ENCODE results near the gene MYH16.
"Not testable (repeated sequence)": the region's sequence is repeated elsewhere in the genome, so short reads cannot be mapped to it uniquely, and the experiment has no call there.

Gene MYH16

DNA sequence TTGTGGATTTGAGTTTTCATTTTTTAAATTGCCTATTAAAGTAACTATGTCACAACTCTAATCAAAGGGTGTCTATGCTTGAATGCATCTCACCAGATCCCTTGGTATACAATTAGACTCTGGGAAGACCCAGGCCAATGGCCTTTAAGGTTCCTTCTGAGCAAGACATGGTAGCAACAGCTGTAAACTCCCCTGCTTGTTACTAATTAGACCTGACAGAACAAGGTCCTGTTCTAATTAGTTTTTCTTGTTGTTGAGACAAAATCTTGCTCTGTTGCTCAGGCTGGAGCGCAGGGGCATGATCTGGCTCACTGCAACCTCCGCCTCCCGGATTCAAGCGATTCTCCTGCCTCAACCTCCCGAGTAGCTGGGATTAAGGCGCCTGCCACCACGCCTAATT lies 2.9 kb downstream of the MYH16 start:
- TF ChIP-seq, protein P1, sequence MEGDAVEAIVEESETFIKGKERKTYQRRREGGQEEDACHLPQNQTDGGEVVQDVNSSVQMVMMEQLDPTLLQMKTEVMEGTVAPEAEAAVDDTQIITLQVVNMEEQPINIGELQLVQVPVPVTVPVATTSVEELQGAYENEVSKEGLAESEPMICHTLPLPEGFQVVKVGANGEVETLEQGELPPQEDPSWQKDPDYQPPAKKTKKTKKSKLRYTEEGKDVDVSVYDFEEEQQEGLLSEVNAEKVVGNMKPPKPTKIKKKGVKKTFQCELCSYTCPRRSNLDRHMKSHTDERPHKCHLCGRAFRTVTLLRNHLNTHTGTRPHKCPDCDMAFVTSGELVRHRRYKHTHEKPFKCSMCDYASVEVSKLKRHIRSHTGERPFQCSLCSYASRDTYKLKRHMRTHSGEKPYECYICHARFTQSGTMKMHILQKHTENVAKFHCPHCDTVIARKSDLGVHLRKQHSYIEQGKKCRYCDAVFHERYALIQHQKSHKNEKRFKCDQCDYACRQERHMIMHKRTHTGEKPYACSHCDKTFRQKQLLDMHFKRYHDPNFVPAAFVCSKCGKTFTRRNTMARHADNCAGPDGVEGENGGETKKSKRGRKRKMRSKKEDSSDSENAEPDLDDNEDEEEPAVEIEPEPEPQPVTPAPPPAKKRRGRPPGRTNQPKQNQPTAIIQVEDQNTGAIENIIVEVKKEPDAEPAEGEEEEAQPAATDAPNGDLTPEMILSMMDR (IDR thresholded peaks at IDR 0.05), result no peak
- H3K4me3 ChIP-seq, result no peak overlapping the region
- no peak for DNase-seq (ENCODE audit: low spot score)
- H3K27ac ChIP-seq, result no peak overlapping the region

DNA sequence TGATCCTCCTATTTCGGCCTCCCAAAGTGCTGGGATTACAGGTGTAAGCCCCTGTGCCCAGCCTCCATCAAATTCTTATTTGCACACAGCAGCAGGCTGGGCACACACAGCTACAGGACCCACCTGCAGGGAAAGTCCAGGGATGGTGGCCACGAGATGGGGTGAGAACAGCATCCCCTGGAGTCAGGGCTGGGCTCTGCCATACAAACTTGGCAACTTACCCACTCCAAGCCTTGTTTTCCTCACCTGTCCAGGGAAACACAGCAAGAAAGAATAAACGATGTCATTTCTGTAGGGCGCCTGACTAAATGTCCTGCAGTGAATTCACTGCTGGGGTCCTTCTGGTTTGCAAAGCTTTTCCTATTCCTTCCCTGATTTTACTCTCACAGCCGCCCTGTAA lies 5.5 kb downstream of the MYH16 start:
- H3K4me3 ChIP-seq, result no peak overlapping the region
- H3K27ac ChIP-seq, result no peak overlapping the region
- no peak for DNase-seq (ENCODE audit: low spot score)
- TF ChIP-seq, protein P1 (IDR thresholded peaks at IDR 0.05), result no peak

DNA sequence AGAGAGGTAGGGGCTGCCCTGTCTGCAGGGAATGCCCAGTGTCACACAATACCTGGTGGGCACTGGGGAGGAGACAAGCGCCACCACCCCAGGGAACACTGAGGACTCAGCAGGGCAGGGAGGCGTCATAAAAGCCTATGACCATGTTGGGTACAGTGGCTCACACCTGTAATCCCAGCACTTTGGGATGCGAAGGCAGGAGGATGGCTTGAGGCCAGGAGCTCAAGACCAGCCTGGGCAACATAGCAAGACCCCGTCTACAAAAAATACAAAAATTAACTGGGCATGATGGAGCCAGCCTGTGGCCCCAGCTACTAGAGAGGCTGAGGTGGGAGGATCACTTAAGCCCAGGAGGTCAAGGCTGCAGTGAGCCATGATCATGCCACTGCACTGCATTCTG lies 11.5 kb downstream of the MYH16 start:
- H3K27ac ChIP-seq; DNase-seq (ENCODE audit: low spot score); H3K4me3 ChIP-seq: not testable (repeated sequence)

DNA sequence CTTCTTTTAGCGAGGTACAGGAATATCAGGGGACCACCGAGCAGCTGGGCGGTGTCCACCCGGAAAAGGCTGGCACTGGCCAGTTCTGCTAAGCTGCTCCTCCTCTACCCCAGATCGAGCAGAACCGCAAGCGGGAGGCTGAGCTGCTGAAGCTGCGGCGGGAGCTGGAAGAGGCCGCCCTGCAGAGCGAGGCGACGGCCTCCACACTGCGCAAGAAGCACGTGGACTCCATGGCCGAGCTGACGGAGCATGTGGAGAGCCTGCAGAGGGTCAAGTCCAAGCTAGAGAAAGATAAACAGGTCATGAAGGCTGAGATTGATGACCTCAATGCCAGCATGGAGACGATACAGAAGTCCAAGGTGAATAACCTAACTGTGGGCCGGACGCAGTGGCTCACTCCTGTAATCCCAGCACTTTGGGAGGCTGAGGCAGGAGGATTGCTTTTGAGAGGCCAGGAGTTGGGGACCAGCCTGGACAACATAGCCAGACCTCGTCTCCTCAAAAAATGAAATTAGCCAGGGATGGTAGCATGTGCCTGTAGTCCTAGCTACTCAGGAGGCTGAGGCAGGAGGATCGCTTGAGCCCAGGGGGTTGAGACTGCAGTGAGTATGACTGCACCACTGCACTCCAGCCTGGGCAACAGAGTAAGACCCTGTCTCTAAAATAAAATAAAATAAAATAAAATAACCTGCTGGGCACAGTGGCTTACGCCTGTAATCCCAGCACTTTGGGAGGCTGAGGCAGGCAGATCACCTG lies 15.3 kb downstream of the MYH16 start:
- no peak overlapping the region for H3K27ac ChIP-seq
- TF ChIP-seq, protein P1 (IDR thresholded peaks at IDR 0.05), result no peak
- no peak for DNase-seq (ENCODE audit: low spot score)
- no peak overlapping the region for H3K4me3 ChIP-seq

DNA sequence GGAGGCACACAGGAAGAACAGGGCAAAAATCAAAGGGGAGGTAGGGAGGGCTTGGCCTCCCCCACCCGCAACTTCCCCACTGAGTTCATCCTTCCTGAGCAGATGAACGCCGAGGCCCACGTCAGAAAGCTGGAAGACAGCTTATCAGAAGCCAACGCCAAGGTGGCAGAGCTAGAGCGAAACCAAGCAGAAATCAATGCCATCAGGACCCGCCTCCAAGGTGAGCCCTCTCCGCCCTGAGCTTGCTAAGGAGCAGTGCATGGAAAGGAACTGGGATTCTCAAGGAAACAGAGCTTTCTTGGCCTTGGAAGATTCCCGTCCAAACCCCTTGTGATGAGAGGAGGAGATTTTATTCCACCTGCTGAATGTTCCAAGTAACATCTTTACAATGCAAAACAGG lies 16.5 kb downstream of the MYH16 start:
- DNase-seq (ENCODE audit: low spot score), result no peak
- Histone ChIP-seq H3K27ac (no peak overlapping the region), H3K4me3 (no peak overlapping the region)
- TF ChIP-seq, protein P1 (IDR thresholded peaks at IDR 0.05), result no peak

DNA sequence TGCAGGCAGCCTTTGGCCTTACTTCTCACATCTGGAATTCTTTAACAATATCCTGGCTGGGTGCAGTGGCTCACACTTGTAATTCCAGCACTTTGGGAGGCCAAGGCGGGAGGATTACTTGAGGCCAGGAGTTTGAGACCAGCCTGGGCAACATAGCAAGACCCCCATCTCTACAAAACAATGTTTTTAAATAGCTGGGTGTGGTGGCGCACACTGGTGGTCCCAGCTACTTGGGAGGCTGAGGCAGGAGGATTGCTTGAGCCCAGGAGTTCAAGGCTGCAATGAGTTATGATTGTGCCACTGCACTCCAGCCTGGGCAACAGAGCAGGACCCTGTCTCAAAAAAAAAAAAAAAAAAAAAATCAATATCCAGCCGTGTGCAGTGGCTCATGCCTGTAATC lies 17.5 kb downstream of the MYH16 start:
- not testable (repeated sequence) for H3K4me3 ChIP-seq; H3K27ac ChIP-seq; DNase-seq (ENCODE audit: low spot score)

DNA sequence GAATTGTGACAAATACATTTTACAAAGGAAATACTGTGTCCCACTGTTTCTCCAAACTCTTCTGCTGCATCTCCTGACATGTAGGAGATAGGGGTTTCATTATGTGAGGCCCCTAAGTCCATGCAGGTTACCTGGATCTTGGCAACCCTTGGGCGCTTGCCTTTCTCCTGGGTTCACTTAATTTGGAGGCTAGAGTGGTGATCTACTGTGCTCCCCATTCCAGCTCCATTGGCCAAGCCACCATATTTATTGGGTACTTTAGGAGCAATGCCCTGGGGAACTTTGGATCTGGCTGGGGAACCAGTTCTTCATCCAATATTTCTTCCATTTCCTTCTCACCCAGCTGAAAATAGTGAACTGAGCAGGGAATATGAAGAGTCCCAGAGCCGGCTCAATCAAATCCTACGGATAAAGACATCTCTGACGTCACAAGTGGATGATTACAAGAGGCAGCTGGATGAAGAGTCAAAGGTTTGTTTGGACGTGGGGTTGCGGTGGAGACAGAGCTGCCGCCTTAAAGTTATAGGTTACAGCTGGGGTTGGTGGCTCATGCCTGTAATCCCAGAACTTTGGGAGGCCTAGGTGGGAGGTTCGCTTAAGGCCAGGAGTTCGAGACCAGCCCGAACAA lies 18.5 kb downstream of the MYH16 start:
- Histone ChIP-seq H3K27ac (no peak overlapping the region), H3K4me3 (no peak overlapping the region)
- DNase-seq (ENCODE audit: low spot score), result no peak
- TF ChIP-seq, protein P1 (IDR thresholded peaks at IDR 0.05), result no peak

DNA sequence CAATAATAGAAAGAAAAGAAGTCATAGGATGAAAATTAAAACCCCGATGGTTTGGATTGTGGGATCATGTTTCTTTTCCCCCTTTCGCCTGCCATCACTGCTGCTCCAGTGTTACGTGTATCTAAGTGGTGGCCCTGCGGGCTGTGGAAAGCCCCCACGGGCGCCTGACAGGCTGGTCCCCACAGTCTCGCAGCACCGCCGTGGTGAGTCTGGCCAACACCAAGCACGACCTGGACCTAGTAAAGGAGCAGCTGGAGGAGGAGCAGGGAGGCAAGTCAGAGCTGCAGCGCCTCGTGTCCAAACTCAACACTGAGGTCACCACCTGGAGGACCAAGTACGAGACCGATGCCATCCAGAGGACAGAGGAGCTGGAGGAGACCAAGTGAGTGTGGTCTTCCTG lies 19.5 kb downstream of the MYH16 start:
- H3K4me3 ChIP-seq, result no peak overlapping the region
- TF ChIP-seq, protein P1 (IDR thresholded peaks at IDR 0.05), result no peak
- no peak for DNase-seq (ENCODE audit: low spot score)
- H3K27ac ChIP-seq, result no peak overlapping the region

Data from coronary artery (tissue), 2 donors.